K562 (cell line): Measurements from ENCODE around the gene RTP3. TPM values are rescaled to one million over a fixed set of nuclear protein-coding genes. Genes with fewer than 3 reads are reported as not detected.

Experiments
- ATAC-seq: fragments of 200-7000 bp; cut with Tn5 transposase; 3 replicates; pipeline ENCODE4 v1.9.1; 2020; ENCODE audit warnings: moderate library complexity
- BruUV-seq: library from RNA; stranded (reverse); fragments of 400-500 nt; replicated peaks from 2 replicates; lab custom pipeline; 2021; lab: Mats Ljungman, UMichigan
- CTCF ChIA-PET: fragments of 300-600 bp; formaldehyde crosslinking; extraction: SDS; loops from one replicate; lab custom pipeline; 2021; ENCODE audit warnings: low intra/inter-chr PET ratio; lab: Yijun Ruan, JAX
- POLR2A ChIA-PET: fragments of 300-600, 350-650 bp; sonication (Branson Sonifier 250); formaldehyde crosslinking; extraction: SDS; loops from one replicate; lab custom pipeline; 2021; ENCODE audit warnings: antibody characterized with exemption, inconsistent platforms; lab: Yijun Ruan, JAX
- DNase-seq, 4 experiments: peaks; one replicate each; pipeline versions ENCODE4 v3.0.0 to v3.0.0-alpha.2; 2011 to 2018; ENCODE audit warnings: low spot score in 3 of 4, mixed read lengths in 3 of 4; ENCODE audit errors: extremely low read depth in 1 of 4
- FAIRE-seq: peaks from 2 replicates; lab custom pipeline; 2011; peaks lifted over from hg19 to GRCh38; lab: Jason Lieb, UNC
- H2AFZ ChIP-seq: 2 replicates; pipeline ENCODE4 v1.6.0; 2011; ENCODE audit warnings: low read depth, low read length, control low read depth, inconsistent platforms
- H3K27ac ChIP-seq: fragments of 200-600 bp; 3 replicates; pipeline ENCODE4 v1.8.0; 2011; ENCODE audit warnings: low read depth, mild to moderate bottlenecking, control low read depth, inconsistent platforms, low read length, moderate library complexity, mixed read lengths; ENCODE audit errors: extremely low read depth
- H3K27me3 ChIP-seq, 2 experiments: fragments of 300-600 bp in 1 of 2; 2 replicates in 1 of 2; 3 replicates in 1 of 2; pipeline versions ENCODE4 v1.6.0 to v1.8.0; 2011; ENCODE audit warnings: inconsistent platforms in 2 of 2, low read length in 2 of 2, mild to moderate bottlenecking in 1 of 2, mixed read lengths in 1 of 2, moderate library complexity in 1 of 2; ENCODE audit not compliant: control insufficient read depth in 2 of 2, insufficient read depth in 2 of 2
- H3K36me3 ChIP-seq: fragments of 300-600 bp; 3 replicates; pipeline ENCODE4 v1.8.0; 2011; ENCODE audit warnings: mild to moderate bottlenecking, low read length, inconsistent platforms; ENCODE audit not compliant: control insufficient read depth, insufficient read depth
- H3K4me1 ChIP-seq, 2 experiments: fragments of 200-600 bp in 1 of 2; replicated peaks in 1 of 2; 2 replicates in 1 of 2; 3 replicates in 1 of 2; pipeline versions ENCODE4 v1.5.1 to v1.8.0; 2011; ENCODE audit warnings: inconsistent platforms in 2 of 2, low read length in 2 of 2, mild to moderate bottlenecking in 1 of 2, mixed read lengths in 1 of 2, moderate library complexity in 1 of 2; ENCODE audit not compliant: control insufficient read depth in 2 of 2, insufficient read depth in 2 of 2
- H3K4me2 ChIP-seq: 2 replicates; pipeline ENCODE4 v1.6.1; 2011; ENCODE audit warnings: low read length, control low read depth, inconsistent platforms, mixed read lengths; ENCODE audit not compliant: insufficient read depth
- H3K4me3 ChIP-seq: fragments of 200-600 bp; sonication (generic), shearing (Covaris generic); 2 replicates; pipeline ENCODE4 v1.5.1; 2016; ENCODE audit warnings: control low read depth, inconsistent platforms
- H3K79me2 ChIP-seq: fragments of 200-600 bp; 3 replicates; pipeline ENCODE4 v1.8.0; 2011; ENCODE audit warnings: low read length, inconsistent platforms; ENCODE audit not compliant: control insufficient read depth, insufficient read depth
- H3K9ac ChIP-seq, 2 experiments: 2 replicates each; pipeline versions ENCODE4 v1.6.0 to v1.6.1; 2011; ENCODE audit warnings: low read depth in 2 of 2, low read length in 2 of 2, control low read depth in 1 of 2, inconsistent platforms in 1 of 2, mild to moderate bottlenecking in 1 of 2, mixed read lengths in 1 of 2; ENCODE audit not compliant: insufficient read depth in 1 of 2
- H3K9me1 ChIP-seq: one replicate; pipeline ENCODE4 v1.6.0; 2011; ENCODE audit warnings: inconsistent platforms, mild to moderate bottlenecking, low read length, moderate library complexity; ENCODE audit not compliant: control insufficient read depth, insufficient read depth
- H3K9me3 ChIP-seq: replicated peaks from 2 replicates; pipeline ENCODE4 v1.5.1; 2011; ENCODE audit warnings: low read depth, low read length, inconsistent platforms; ENCODE audit not compliant: control insufficient read depth, insufficient read depth
- H4K20me1 ChIP-seq: replicated peaks from 2 replicates; pipeline ENCODE4 v1.6.1; 2011; ENCODE audit warnings: low read length, inconsistent platforms, mixed read lengths; ENCODE audit not compliant: control insufficient read depth, insufficient read depth
- ATF7 ChIP-seq: fragments of 450-650 bp; IDR thresholded peaks from 2 replicates; pipeline ENCODE4 v1.7.1; 2014; ENCODE audit warnings: mild to moderate bottlenecking, moderate library complexity
- BRD9 ChIP-seq: fragments of 450-650 bp; IDR thresholded peaks from 2 replicates; pipeline ENCODE4 v1.6.1; 2018; ENCODE audit warnings: low read depth; ENCODE audit not compliant: partially characterized antibody
- ETV5 ChIP-seq: sonication (generic); formaldehyde crosslinking; IDR thresholded peaks from 2 replicates; pipeline ENCODE4 v1.4.0; 2020; ENCODE audit warnings: low read depth, mild to moderate bottlenecking, missing genetic modification reagents
- JUND ChIP-seq, 2 experiments: IDR thresholded peaks; 2 replicates in 1 of 2; 3 replicates in 1 of 2; pipeline ENCODE4 v1.6.1; 2011; ENCODE audit warnings: borderline replicate concordance in 2 of 2, low read depth in 2 of 2, low read length in 2 of 2, improper control_type of control experiment in 1 of 2, missing biosample characterization in 1 of 2, missing genetic modification characterization in 1 of 2, missing genetic modification reagents in 1 of 2
- L3MBTL2 ChIP-seq: fragments of 450-650 bp; IDR thresholded peaks from 2 replicates; pipeline ENCODE4 v1.6.1; 2016; ENCODE audit warnings: mild to moderate bottlenecking, moderate library complexity
- NR4A1 ChIP-seq, 2 experiments: fragments of 250-450 bp in 1 of 2; fragments of 450-650 bp in 1 of 2; sonication (Bioruptor Pico) in 1 of 2; IDR thresholded peaks; 2 replicates each; pipeline versions ENCODE4 v1.4.0 to v1.6.1; 2016 to 2020; ENCODE audit warnings: mild to moderate bottlenecking in 2 of 2, missing compliant biosample characterization in 1 of 2, missing genetic modification characterization in 1 of 2, moderate library complexity in 1 of 2
- RCOR1 ChIP-seq, 2 experiments: IDR thresholded peaks; 2 replicates each; pipeline ENCODE4 v1.6.1; 2012; ENCODE audit warnings: low read depth in 2 of 2, low read length in 2 of 2, borderline replicate concordance in 1 of 2, improper control_type of control experiment in 1 of 2
- TBL1XR1 ChIP-seq, 2 experiments: IDR thresholded peaks; 2 replicates each; pipeline ENCODE4 v1.6.1; 2012; ENCODE audit warnings: improper control_type of control experiment in 2 of 2, low read length in 2 of 2, mild to moderate bottlenecking in 1 of 2
- ZNF592 ChIP-seq: fragments of 450-650 bp; IDR thresholded peaks from 2 replicates; pipeline ENCODE4 v1.6.1; 2017; ENCODE audit warnings: antibody characterized with exemption, mild to moderate bottlenecking
- ZNF717 ChIP-seq: fragments of 250-450 bp; sonication (Bioruptor Pico); IDR thresholded peaks from 2 replicates; pipeline ENCODE4 v1.5.0; 2021
- ZNF830 ChIP-seq: fragments of 250-450 bp; sonication (Bioruptor Pico); IDR thresholded peaks from 2 replicates; pipeline ENCODE4 v1.5.0; 2021; ENCODE audit warnings: mild to moderate bottlenecking
- WGBS: fragments of 100-300 bp; shearing (Covaris generic); methylation state at CpG from one replicate; pipeline ENCODE4 v1.1.6; 2016; ENCODE audit warnings: low coverage, mixed read lengths; ENCODE audit not compliant: insufficient coverage; ENCODE audit errors: missing lambda C conversion rate; 5-methylcytosine and 5-hydroxymethylcytosine counted together
- in situ Hi-C: fragments of 300-500 bp; cut with MboI; formaldehyde crosslinking; loops from 4 replicates; pipeline ENCODE4 v1.15.0; 2018; ENCODE audit warnings: inconsistent platforms, mixed read lengths
- intact Hi-C: fragments of 100-400 bp; cut with micrococcal nuclease; formaldehyde crosslinking; loops from 2 replicates; pipeline ENCODE4 v1.14.2; 2022
- polyA plus RNA-seq, 8 experiments: library from polyadenylated mRNA; depleted of rRNA in 4 of 8; stranded (reverse) in 5 of 8; unstranded in 3 of 8; fragments of >200 nt; fragmentation: Nextera tagmentation in 2 of 8; fragmentation: Illumina TruSeq in 1 of 8; extraction: Ambion mirVana in 2 of 8; extraction: Trizol in 1 of 8; gene quantifications; 2 replicates each; pipeline versions ENCODE4 v1.2.1 to v1.2.3, GENCODE V29; 2011 to 2014; ENCODE audit warnings: inconsistent platforms in 1 of 8, missing spikeins in 1 of 8
- total RNA-seq, 7 experiments: library from RNA; depleted of rRNA in 6 of 7; stranded (reverse); fragments of >200 nt in 6 of 7; fragmentation: Illumina TruSeq in 2 of 7; extraction: Trizol in 2 of 7; gene quantifications; 2 replicates each; pipeline versions ENCODE4 v1.2.1 to v1.2.3, GENCODE V29; 2011 to 2021; ENCODE audit warnings: low replicate concordance in 1 of 7
- TF ChIP-seq, protein P1 (sequence below): sonication (generic); formaldehyde crosslinking; IDR thresholded peaks from 2 replicates; pipeline ENCODE4 v1.8.0; 2022; ENCODE audit warnings: missing genetic modification reagents, mild to moderate bottlenecking, moderate library complexity, borderline replicate concordance
- TF ChIP-seq, protein P2 (sequence below), 2 experiments: fragments of 250-450 bp in 1 of 2; fragments of 450-650 bp in 1 of 2; sonication (Bioruptor Pico) in 1 of 2; IDR thresholded peaks; 2 replicates each; pipeline versions ENCODE4 v1.6.1 to v1.8.0; 2016 to 2021; ENCODE audit warnings: mild to moderate bottlenecking in 2 of 2, moderate library complexity in 2 of 2, missing compliant biosample characterization in 1 of 2, missing genetic modification characterization in 1 of 2

The RTP3 gene
- total and polyA plus RNA-seq, 9 of the 15 experiments (the other 6 are each of a cell fraction or from before 2014, with no cell fraction given) = not detected

DNA sequence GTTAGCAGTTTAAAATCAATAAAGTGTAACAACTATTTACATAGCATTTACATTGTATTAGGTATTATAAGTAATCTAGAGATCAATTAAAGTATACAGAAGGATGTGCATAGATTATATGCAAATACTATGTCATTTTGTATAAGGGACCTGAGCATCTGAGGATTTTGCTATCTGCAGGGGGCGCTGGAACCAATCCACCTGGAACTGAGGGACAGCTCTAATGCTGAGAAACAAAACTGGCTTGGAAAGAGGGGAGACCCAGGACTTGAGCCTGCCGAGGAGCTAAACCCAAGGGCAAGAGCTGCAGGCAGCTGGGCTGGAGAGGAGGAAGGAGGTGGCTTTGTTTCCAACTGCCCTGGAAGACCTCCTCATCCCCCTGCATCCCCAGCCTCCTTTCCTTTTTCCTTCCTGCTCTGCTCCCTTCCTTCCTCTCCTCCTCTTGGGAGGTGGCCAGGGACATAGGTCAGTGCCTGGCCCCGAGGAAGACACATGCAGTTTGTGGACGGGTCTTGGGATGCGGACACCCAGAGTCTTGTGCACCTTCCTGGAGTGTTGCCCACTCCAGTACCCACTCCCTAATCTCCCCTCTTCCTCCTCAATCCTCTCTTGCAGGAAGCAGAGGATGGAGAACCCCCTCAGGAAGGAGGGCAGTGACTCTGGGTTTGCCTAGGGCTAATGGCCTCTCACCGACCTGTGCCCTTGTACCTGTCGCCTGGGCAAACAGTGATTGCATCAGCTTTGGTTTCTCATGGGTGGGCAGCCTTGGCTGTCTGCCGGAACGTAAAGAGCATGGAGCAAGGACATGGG is 825 bp upstream of the RTP3 start:
- 41% methylated on average over 9 of the region's 9 CpGs for WGBS
- TF ChIP-seq ETV5 (0 out of 2 replicates have a peak, but pooled peaks have one; percentile 34), TBL1XR1 (IDR thresholded peaks at IDR 0.05; ENCODE audit: low read length in 2 of 2) (0 out of 4 replicates have a peak, but pooled peaks of 1 of the 2 experiments have one; percentile 28), ATF7 (peak; percentile 13; the same call in 1 of the 2 replicates), L3MBTL2 (0 out of 2 replicates have a peak, but pooled peaks have one; percentile 14), NR4A1 (CRISPR knock-in tag; IDR thresholded peaks at IDR 0.05) (no peak), NR4A1 (tag; IDR thresholded peaks at IDR 0.05) (peak; percentile 62), BRD9 (peak; percentile 62), ZNF592 (peak; percentile 24), ZNF717 (no peak), JUND (IDR thresholded peaks at IDR 0.05; ENCODE audit: borderline replicate concordance, low read depth, low read length) (peak; percentile 46; the same call in 1 of the 2 replicates), JUND (tag; IDR thresholded peaks at IDR 0.05; ENCODE audit: borderline replicate concordance, low read depth, low read length) (no peak), ZNF830 (CRISPR knock-in tag) (no peak), RCOR1 (IDR thresholded peaks at IDR 0.05; ENCODE audit: borderline replicate concordance in 1 of 2, low read depth in 2 of 2, low read length in 2 of 2) (peak in 1 of 2 experiments; percentile 64; a peak in 1 of 4 replicates)
- TF ChIP-seq, protein P1, sequence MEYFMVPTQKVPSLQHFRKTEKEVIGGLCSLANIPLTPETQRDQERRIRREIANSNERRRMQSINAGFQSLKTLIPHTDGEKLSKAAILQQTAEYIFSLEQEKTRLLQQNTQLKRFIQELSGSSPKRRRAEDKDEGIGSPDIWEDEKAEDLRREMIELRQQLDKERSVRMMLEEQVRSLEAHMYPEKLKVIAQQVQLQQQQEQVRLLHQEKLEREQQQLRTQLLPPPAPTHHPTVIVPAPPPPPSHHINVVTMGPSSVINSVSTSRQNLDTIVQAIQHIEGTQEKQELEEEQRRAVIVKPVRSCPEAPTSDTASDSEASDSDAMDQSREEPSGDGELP = peak; percentile 10; the same call in 1 of the 2 replicates
- TF ChIP-seq, protein P2, sequence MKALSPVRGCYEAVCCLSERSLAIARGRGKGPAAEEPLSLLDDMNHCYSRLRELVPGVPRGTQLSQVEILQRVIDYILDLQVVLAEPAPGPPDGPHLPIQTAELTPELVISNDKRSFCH (CRISPR knock-in tag; IDR thresholded peaks at IDR 0.05) = no peak
- TF ChIP-seq, protein P2 (tag; IDR thresholded peaks at IDR 0.05) = no peak

More for the DNA sequence above, 825 bp upstream of the RTP3 start:
- peak overlapping the region in 1 of 2 experiments; percentile 75; a peak in 1 of 4 replicates for H3K9ac ChIP-seq
- no peaks in the 10 kb centered on the region for H3K36me3 ChIP-seq
- H3K9me3 ChIP-seq = no peaks in the 10 kb centered on the region
- no peak overlapping the region for H3K4me3 ChIP-seq
- no peaks in the 10 kb centered on the region for H3K79me2 ChIP-seq
- CTCF ChIA-PET = interaction anchor here (0.9 to 2.8 kb wide), 2 partner anchors 9 to 61 kb away, joined by 4 to 31 read pairs; no protein-coding TSS in a partner anchor
- H3K27ac ChIP-seq = no peak overlapping the region
- POLR2A ChIA-PET = interaction anchor here (0.6 to 4.2 kb wide), 5 partner anchors 8 to 125 kb away, joined by 3 to 23 read pairs (median 3); no protein-coding TSS in a partner anchor
- H2AFZ ChIP-seq = peak overlapping the region; percentile 84; the same call in 1 of the 2 replicates
- peak in 2 of 4 experiments; percentile 62 to 76 for DNase-seq
- BruUV-seq = no TSS peak
- FAIRE-seq = peak; percentile 60
- intact Hi-C loops = loop anchor here (1.0 kb wide), 1 partner anchor 61 kb away; no protein-coding TSS in a partner anchor
- ATAC-seq = peak; percentile 78
- H3K27me3 ChIP-seq = no peaks in the 10 kb centered on the region
- no peak overlapping the region for H3K4me2 ChIP-seq
- H4K20me1 ChIP-seq = no peaks in the 10 kb centered on the region
- in situ Hi-C loops = no loop called here
- H3K4me1 ChIP-seq = peaks cover 38 to 64% of the 10 kb centered on the region in 2 experiments; a peak in 4 of 5 replicates
- no peaks in the 10 kb centered on the region for H3K9me1 ChIP-seq
